SKM-1 (cell line): Measurements from ENCODE around the gene MRPL23.

Experiments used
- DNase-seq: peaks from one replicate; lab custom pipeline; 2025; ENCODE audit not compliant: unreplicated experiment; lab: John Stamatoyannopoulos, UW

Gene MRPL23

DNA sequence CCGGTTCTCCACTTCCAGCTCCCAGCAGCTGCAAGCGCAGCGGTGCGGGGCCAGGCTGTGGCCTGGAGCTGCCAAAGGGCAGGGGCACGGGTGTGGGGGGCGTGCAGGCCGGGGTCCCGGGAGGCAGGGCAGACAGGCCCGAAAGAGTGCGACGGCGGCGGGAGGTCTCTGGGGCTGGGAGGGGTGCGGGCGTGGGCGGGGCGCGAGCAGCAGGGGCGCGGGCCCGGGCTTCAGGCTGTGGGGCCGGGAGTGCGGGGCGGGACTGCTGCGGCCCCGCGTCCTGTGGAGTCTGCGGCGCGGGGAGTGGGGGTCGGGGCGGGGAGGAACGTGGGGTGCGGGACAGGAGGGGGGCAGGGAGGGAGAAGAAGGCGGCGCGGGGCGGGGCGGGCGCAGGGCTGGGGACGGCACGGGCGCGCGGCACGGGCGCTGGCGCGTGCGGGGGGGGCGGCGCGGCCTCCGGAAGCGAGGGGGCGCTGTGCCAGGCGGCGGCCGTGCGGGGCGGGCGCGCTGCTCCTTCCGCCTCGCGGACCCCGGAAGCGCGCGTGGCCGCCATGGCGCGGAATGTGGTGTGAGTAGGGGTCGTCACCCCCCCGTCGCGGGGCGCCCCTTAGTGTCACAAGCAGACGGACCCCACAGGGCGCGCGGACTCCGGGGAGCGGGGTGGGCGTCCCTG, at the start of gene MRPL23:
Gene MRPL23, plus strand, starts transcription at position 521 of the 673 bp plus-strand sequence. Its CDS starts 31 bp downstream, at position 552.
- no peak for DNase-seq

GRCh38 chr11:1899090-1899489, 48.0 kb upstream of the MRPL23 start:
- no peak for DNase-seq

GRCh38 chr11:1899686-1900085, 47.4 kb upstream of the MRPL23 start:
- DNase-seq: no peak

DNA sequence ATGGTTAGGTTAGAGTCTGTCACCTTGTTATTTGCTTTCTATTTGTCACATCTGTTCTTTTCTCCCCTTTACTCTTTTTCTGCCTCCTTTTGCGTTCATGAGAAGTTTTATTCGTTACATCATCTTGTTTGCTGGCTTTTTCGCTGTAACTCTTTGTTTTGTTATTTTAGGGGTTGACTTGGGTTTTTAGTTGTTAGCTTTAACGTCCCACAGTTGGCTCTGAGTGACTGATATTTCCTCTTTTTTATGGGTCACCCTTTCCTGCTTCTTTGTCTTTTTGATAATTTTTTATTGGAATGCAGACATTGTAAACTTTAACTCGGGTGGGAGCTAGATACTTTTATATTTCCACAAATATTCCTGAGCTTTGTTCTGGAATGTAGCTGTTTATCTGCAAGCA, 41.0 kb upstream of the MRPL23 start:
- no peak for DNase-seq

GRCh38 chr11:1906611-1907423, 40.3 kb upstream of the MRPL23 start:
- DNase-seq: no peak

GRCh38 chr11:1908618-1909017, 38.5 kb upstream of the MRPL23 start:
- DNase-seq: no peak

GRCh38 chr11:1909524-1909923, 37.6 kb upstream of the MRPL23 start:
- no peak for DNase-seq

- DNase-seq: no peak
These were observed 34.7 kb upstream of the MRPL23 start for GRCh38 chr11:1912289-1912878.

GRCh38 chr11:1913271-1914060, 33.7 kb upstream of the MRPL23 start:
- DNase-seq: no peak

GRCh38 chr11:1915795-1916131, 31.4 kb upstream of the MRPL23 start:
- DNase-seq: no peak

GRCh38 chr11:1916132-1916985, 30.8 kb upstream of the MRPL23 start:
- DNase-seq: no peak

GRCh38 chr11:1916986-1917522, 30.1 kb upstream of the MRPL23 start:
- no peak for DNase-seq

DNA sequence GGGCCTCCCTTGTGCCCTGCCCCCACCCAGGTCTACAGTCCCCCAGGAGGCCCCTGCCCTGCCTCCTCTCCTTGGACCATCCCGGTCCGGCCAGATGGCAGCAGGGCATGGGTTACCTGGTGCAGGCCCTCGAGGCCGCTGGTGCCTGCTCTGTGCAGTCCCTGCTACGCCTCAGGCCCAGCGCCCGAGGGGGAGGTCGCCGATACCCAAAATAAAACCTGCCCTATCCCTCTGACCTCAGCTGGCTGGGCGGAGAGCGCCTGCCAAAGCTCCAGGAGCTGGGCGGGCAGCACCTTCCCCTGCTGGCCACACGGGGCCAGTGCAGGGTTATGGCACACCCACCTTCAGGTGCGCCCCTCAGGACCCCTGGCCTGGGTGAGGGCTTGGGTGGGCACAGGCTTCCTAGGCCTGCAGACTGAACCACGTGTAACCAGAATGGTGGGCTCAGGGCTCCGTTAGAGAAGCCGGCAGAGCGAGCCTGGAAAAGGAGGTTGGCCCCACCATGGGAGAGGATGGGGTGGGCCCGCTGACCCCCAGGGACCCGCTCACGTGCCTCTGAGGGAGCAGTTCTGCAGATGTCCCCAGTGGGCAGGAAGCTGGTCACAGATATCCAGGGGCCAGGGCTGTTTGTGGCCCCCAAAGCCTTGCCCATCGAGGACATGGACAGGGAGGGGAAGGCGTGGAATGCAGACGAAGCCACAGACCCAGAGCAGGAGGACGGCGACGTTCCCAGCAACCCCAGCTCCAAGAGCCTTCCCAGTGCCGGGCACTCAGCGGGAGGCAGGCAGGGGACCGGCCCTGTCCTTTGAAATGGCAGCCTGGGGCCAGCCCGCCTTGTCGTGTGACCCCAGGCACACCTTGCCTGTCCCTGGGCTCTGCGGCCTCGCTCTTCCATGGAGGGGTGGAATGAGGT, 29.4 kb upstream of the MRPL23 start:
- DNase-seq: no peak

DNA sequence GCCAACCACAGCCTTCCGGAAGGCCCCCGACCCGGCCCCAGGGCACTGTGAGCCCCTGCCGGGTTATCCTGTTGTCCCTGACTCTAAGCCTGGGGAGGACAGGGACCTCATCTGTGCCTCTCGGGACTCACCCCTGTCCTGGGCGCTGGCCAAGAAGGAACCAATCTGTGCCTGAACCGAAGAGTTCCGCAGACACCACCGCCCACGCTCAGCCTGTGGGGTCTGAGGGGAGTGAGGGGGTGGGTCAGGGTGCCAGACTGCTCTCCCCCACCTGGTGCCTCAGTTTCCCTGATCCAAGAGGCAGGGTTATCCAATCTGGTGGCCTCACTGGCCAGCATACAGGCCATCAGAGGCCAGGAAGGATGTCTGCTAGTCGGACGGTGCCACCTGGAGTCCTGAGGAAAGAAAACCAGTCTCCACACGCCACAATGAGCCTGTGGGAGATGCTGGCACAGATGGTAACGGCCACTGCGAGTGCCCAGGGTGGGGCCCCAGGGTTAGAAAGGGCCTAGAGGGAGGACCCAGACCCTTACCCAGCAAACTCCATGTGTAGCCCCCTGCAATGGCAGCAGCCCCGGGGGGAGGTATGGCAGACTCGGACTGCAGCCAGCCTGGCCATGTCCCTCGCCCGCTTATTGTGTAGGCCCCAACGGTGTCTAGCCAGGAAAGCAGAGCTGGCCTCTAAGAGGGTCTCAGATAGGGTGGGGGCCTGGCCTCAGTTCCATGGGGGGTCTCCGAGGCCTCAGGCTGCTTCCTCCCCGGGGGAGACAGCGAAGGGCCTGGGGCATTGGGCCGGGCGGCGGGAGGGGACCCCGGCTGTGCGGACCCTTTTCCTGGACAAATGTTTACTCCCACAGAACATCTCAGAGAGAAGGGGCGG, 28.5 kb upstream of the MRPL23 start:
- no peak for DNase-seq

DNA sequence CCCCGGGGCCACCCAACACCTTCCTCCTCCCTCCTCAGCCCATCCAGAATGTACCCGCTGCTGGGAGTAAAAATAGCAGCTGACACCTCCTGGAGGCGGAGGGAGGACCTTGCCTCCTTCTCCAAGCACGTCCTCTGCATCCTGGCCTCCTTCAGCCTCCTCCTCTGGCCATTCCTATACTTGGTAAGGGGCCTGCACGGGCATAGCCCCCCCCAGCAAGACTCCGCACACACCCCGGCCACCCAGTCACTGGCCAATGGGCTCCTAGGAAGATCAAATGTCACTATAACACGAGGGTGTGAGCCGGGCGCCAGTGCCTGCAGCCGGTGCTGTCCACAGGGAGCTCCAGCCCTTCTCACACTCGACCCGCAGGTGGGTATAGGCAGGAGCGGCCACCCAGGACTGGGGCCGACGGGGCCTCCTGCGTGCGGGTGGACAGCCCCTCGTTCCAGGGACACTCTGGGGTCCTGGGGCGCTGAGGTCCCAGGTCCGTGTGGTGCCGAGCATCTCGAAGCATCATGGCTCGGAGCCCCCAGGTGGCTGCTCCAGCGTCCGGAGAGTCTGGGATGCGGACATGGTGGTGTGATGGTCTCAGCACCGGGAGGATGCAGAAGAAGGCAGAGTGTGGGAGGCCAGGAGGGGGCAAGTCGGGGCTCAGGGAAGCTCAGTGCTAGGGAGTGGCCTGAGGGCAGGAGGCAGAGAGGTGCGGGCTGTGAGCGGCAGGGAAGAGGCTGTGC, 27.6 kb upstream of the MRPL23 start, which contains the start of gene TNNT3:
Gene TNNT3, plus strand, starts transcription at position 313 of the 737 bp plus-strand sequence. CDS start 3,172 bp downstream, outside the sequence.
- DNase-seq: no peak

DNA sequence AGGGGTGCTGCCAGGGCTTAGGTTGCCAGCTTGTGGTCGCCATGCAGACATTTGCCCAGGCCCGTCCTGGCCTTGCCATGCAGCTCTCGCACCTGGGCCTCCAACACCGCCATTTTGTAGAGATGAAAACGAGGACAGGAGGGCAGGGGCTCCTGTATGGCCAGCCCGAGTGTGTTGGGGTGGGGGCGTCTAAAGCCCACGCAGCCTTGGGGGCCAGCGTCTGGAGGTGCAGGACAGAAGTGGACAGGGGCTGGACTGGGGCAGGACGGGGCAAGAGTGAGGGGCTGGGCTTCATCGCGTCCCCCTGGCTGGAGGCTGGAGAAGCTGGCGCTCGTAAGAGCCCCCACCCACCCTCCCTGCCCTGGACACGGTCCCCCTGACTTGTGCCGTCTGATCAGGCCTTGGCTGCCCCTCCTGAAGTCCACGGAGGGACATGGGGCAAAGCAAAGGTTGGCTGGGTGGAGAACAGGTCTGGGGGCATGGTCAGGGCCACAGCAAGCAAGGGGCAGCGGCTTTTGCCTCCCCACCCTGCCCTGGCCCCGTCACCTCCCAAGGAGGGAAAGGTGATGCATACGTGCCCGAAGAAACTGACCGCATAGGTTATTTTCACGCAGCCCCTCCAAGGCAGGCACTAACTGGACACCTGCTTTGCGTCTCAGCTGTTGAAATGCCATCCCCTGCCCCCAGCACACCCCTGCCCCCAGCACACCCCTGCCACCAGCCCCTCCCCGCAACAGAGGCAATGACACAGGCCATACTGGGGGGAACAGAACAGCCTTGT, 26.8 kb upstream of the MRPL23 start:
- DNase-seq: no peak
